GM21786 (cell line): ENCODE data around the gene HLCS.

Experiments used
- ATAC-seq: cut with Tn5 transposase; IDR thresholded peaks from one replicate; pipeline ENCODE4 v1.9.1; 2021; ENCODE audit not compliant: unreplicated experiment

Gene HLCS

DNA sequence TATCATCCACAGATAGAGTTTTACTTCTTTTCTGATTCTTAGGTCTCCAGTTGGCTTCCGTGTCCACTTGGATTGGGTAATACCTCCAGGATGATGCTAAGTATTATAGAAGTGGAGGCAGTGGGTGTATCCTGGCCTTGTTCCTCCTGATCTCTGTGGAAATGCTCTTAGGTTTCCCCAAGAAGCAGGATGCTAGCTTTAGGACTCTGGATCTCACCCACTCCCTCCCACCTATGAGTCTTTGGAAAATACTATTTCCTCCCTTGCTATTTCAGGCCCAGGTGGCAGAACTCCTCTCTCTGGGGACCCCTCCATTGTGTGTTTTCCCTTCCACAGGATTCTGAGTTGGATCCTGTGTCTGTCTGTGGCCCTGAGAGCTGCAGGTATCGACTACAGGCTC, 180.9 kb downstream of the HLCS start:
- ATAC-seq, result no peak

GRCh38 chr21:36784947-36785346, 181.5 kb downstream of the HLCS start:
- no peak for ATAC-seq

DNA sequence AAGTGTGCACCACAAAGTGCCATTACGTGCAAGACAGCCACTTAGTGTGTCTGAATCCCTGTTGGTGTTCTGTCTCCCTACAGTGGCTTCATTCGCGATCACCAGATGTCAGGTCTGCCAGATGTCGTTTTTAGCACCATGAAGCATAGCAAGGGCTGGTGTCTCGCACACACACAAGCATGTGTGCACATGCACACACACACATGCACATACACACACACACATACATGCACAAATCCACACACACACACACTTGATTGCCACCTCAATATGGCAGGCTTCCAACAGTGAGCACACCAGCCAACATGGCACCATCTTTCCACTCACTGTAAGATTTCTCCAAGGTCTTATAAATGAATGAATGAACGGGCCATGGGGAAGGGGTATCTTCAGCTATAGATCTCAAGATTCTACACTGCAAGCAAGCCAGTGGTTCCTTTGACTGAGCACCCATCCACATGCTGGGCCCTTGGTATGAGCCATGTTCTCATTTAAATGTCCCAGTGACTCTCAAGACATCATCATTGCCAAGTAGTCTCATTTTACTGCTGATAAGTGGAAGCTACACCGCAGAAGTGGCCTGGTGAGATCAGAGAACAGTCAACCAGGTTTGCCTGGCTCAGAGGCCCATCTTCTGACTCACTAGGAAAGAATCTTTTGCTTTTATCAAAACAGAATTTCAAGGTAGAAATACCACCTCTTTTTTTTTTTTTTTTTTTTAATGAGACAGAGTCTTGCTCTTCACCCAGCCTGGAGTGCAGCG, 182.7 kb downstream of the HLCS start:
- ATAC-seq, result no peak

DNA sequence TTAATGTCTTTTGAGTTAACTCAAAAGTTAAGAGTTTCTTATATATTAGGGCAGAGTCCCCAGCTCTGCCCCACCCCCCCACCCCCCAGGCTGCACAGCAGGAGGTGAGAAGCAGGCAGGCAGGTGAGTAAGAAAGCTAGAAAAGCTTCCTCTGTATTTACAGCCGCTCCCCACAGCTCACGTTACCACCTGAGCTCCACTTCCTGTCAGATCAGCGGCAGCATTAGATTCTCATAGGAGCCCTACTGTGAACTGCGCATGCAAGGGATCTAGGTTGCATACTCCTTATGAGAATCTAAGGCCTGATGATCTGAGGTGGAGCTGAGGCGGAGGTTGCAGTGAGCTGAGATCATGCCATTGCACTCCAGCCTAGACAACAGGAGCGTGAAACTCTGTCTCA, 185.6 kb downstream of the HLCS start:
- ATAC-seq, result no peak

DNA sequence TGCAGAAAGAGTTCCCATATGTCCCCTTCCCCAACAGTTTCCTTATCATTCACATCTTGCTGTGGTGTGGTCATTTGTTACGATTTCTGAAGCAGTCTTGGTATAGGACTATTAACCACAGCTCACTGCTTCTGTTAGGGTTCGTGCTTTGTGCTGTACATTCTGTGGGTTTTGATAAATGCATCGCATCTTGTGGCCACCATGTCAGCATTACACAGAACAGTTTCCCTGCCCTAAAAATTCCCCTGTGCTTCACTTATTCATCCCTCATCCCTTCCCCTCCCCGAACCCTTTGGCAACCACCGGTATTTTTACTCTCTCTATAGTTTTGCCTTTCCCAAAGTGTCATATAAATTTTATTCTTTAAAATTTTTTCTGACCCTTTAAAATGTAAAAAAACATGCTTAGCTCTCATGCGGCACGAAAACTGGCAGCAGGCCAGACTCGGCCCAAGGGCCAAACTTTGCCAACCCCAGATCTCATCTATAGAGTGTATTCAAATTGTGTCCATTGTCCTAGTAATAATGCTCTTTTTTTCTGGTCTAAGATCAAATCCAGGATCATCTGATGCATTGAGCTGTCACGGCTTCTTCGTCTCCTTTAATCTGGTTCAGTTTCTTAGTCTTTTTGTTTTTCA, 189.4 kb downstream of the HLCS start:
- no peak for ATAC-seq

DNA sequence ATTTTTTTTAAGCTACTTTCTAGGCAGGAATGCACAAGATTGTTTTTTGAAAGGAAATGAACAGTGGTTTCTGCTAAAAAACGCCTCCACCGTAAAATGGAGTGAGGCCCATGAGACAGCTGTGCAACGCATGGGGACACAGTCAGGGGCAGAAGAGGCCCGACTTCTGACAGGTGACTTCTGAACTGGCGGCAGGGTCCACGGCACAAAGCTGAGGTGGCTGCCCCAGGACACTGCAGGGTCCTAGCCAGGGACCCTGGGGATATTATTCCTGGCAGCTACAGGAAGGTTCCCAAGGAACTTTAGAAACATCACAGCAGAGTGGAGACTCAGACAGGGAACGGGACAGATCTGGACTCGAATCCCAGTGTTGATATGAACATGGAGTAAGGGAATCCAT, 192.5 kb downstream of the HLCS start:
- ATAC-seq, result no peak

DNA sequence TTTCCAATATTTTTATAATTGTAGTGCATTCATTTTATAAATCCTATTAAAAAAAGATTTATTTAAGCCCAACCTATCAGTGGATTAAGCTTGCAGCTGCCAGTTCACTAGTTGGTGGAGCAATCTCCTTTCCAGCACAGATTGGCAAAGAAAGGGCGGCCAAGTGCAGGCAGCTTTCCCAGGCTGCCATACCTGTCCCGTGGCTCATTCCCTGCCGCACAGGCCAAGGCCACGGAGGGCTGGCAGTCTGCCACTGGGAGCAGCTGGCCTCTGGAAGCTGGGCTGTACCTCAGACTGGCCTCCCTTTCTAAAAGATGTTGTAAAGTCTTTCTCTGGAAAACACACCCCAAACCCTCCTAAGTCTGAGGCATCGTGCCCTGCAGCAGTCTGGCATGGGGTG, 193.4 kb downstream of the HLCS start:
- no peak for ATAC-seq

DNA sequence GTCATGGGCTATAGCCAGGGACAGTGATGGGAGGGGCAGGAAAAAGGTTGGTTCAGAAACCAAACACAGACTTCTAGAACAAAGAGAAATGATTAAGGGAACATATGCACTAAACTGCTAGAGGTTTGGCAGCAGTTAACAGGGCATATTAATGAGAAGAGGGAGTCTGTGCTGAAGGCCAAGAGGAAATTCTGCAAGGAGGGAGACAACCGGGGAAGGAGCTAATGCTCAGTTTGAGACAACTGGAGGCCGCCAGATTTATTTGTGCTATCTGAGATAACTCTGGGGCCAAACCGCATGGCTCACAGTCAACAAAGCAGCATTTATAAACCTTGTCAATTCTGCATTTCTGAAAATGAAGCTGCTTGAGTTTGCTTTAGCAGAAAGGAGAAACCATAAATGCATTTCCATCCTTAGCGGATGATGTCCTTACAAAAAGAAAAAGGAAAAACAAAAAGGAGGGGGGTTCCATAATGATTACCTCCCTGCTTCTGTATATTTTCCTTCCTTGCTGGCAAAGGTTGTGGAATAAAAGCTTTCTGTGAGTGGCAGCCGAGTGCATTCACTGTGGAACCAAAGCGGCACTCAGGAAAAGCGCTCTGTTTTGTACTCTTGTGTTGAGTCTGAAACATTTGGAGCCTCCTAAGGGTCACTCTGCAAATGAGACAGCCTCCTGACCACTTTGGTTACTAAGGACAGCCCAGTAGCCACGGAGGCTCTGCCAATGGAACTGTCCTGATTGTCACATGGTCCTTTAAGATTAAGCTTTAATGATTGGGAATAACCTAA, 197.2 kb downstream of the HLCS start:
- no peak for ATAC-seq

DNA sequence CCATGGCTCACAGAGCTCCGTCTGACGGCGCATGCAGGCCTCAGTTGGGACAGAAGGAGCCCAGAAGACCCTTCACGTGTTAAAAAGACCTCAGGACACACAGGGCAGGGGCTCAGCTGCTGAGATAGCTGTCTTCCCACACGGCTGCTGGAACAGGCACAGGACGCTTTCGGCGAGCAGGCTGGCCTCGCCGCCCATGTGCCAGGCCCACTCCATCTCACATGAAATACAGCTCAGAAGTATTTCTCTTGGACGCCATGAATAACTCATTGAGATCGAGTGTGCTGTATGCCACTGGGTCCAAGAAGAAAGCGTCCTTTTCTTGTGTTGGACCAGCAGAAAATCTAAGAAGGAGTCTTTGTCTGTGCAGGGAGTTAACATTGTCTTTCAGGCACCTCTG, 198.0 kb downstream of the HLCS start:
- ATAC-seq, result no peak

DNA sequence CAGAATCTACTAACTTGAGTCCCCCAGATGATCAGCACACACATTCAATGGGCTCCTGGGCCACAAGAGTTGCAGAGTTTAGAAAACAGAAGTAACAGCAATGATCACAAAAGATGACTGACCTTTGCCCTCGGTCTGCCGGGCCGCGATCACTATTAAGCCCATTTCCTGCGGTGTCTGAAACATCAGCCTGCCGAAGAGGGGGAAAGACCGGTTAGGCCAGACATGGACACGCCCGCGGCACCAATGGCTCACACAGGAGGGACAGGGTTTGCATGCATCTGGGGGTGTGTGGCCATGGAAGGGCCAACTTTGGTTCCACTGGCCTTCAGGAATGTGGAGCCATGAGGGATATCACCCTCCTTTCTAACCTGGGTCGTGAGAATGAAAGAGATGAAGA, 199.4 kb downstream of the HLCS start:
- ATAC-seq, result no peak

- no peak for ATAC-seq
These were observed 200.0 kb downstream of the HLCS start for GRCh38 chr21:36766511-36766910.

GRCh38 chr21:36765229-36765628, 201.2 kb downstream of the HLCS start:
- ATAC-seq, result no peak

- ATAC-seq, result no peak
These were observed 203.2 kb downstream of the HLCS start for GRCh38 chr21:36763305-36763704.

DNA sequence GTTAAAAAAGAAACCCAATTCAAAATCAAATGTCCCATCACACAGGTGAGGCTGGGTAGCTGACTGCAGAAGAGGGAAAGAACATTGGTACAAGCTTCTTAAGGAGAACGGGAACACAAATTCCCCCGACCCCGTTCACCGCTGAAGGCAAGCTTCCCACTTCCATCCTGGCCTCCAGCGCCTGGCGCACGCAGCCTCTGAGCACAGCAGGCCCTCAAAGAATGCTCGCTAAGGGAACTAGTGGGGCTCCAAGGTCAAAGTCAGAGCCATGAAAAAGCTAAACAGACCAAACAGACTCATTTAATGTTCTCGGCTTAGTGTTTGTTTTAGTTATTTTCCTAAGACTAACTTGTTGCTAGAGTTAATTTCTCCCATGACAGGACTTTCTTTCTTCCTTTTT, 203.8 kb downstream of the HLCS start:
- no peak for ATAC-seq

DNA sequence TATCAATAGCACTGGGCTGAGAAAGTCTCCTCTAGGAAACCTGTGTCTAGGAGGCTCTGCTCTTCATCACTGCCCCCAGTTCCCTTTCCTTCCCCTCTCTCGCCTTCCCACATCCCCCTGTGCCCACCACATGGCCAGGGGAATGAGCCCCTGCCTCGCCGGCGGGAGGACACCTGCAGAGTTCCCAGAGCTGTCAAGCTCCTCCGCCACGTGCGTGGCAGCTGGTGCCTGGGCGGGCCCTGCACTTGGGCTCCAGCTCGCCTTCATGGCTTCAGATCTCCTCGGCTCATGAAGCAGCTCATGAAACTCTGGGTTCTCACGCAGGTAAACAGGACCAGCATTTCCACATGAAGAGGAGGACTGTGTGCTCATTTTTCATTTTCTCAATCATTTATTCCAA, 204.8 kb downstream of the HLCS start:
- no peak for ATAC-seq

DNA sequence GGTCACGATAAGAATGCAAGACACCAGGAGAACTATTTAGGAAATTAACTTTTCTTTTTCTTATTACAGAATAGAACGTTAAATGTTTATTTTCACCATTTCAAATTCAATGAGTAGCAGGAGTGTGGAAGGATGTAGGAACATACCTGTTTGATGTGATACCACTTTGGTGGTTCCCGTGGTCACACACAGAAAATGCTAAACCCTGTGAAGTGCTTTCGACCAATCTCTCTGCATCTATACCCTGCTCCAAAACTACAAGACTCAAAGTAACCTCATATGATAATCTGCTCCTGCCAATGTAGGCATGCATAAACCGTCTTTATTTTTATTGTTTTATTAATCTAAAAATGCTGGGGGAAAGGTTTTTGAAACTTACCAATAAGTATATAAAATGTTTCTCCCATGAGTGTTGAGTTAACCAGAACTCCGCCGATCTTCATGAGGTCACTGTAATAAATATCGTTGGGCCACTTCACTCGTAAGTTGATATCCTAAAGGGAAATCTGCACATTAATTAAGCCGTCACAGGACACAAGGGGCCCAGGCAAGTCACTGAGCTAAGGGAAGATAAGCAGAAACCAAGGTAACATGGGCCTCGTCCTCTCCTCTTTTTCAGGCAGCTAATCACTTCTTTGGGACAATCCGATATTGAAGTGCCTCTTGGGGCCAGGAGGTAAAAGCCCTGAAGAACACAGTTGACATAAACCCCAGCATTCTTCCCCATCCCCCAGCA, 207.0 kb downstream of the HLCS start:
- ATAC-seq, result no peak

DNA sequence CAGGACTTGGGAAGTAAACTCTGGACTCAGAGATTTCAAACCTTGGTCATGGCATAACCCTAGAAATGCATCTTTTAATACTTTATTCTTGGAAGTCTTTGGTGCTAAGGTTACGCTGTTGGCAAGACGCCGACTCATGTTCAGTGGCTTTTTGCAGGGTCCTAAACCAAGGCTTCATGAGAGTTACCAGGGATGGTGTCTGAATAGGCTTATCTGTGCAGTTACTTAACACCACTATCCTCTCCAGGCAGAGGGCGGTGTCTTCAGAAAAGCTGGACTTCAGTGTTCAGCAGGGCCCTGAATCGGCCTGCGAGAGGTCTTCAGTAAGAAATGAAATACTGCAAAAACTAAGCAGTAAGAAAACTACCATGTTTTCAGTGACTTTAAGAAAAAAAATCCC, 209.3 kb downstream of the HLCS start:
- no peak for ATAC-seq

- no peak for ATAC-seq
These were observed 209.9 kb downstream of the HLCS start for GRCh38 chr21:36756527-36756926.

- no peak for ATAC-seq
These were observed 212.1 kb downstream of the HLCS start for GRCh38 chr21:36754241-36754898.

GRCh38 chr21:36753556-36753955, 212.9 kb downstream of the HLCS start:
- ATAC-seq, result no peak

- ATAC-seq, result no peak
These were observed 215.1 kb downstream of the HLCS start for GRCh38 chr21:36751383-36751782.
